ENCODE measurements around the gene COX19.
"Not testable (repeated sequence)": the region's sequence is repeated elsewhere in the genome, so short reads cannot be mapped to it uniquely, and the experiment has no call there.

Gene COX19

DNA sequence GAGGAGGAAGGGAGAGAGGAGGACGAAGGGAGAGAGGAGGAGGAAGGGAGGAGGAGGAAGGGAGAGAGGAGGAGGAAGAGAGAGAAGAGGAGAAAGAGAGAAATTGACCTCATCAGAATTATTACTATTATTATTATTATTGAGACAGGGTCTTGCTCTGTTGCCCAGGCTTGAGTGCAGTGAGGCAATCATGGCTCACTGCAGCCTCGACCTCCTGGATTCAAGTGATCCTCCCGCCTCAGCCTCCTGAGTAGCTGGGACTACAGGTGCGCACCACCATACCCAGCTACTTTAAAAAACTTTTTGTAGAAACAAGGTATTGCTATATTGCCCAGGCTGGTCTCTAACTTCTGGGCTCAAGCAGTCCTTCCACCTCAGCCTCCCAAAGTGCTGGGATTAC lies 31.6 kb downstream of the COX19 start:
- H3K27ac ChIP-seq (ENCODE audit: low read depth in 2 of 2, low read length in 2 of 2); H3K36me3 ChIP-seq (ENCODE audit: control insufficient read depth in 2 of 2, insufficient read depth in 2 of 2, low read length in 2 of 2); H3K27me3 ChIP-seq (ENCODE audit: control insufficient read depth in 2 of 2, insufficient read depth in 2 of 2, low read length in 2 of 2); H3K9me3 ChIP-seq (ENCODE audit: control insufficient read depth in 2 of 2, low read length in 2 of 2); H3K4me3 ChIP-seq (ENCODE audit: low read length in 2 of 2); H3K9ac ChIP-seq (ENCODE audit: low read depth in 1 of 2, low read length in 2 of 2): not testable (repeated sequence)
- peaks cover 17 to 23% of the 10 kb centered on the region in 2 donors for H3K4me1 ChIP-seq (ENCODE audit: control insufficient read depth in 2 of 2, insufficient read depth in 2 of 2, low read length in 2 of 2)

DNA sequence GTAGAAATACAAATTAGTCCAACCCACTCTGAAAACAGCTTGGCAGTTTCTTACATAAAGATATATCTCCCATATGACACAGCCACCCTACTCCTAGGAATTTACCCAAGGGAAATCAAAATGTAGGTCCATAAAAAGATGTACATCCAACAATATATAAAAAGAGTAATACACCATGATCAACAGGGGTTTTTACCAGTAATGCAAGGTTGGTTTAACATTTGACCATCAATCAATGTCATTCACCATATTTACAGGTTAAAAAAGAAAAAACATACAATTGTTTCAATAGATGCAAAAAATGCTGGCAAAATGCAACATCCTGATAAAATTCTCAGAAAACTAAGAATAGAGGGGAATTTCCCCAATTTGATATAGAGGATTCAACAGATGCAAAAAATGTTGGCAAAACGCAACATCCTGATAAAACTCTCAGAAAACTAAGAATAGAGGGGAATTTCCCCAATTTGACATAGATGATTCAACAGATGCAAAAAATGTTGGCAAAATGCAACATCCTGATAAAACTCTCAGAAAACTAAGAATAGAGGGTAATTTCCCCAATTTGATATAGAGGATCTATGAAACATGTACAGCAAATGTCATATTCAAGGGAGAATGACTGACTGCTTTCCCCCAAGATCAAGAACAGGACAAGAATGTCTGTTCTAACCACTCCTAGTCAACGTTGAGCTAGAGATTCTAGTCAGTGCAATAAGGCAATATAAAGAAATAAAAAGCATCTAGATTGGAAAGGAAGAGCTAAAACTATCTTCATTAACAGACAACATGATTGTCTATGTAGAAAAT lies 34.5 kb downstream of the COX19 start:
- Histone ChIP-seq H3K27me3 (ENCODE audit: control insufficient read depth in 2 of 2, insufficient read depth in 2 of 2, low read length in 2 of 2) (no peaks in the 10 kb centered on the region), H3K4me3 (ENCODE audit: low read length in 2 of 2) (no peak overlapping the region), H3K4me1 (ENCODE audit: control insufficient read depth in 2 of 2, insufficient read depth in 2 of 2, low read length in 2 of 2) (peaks cover 6 to 9% of the 10 kb centered on the region in 2 donors), H3K36me3 (ENCODE audit: control insufficient read depth in 2 of 2, insufficient read depth in 2 of 2, low read length in 2 of 2) (peaks cover 0 to 2% of the 10 kb centered on the region in 2 donors), H3K27ac (ENCODE audit: low read depth in 2 of 2, low read length in 2 of 2) (no peak overlapping the region), H3K9me3 (ENCODE audit: control insufficient read depth in 2 of 2, low read length in 2 of 2) (no peaks in the 10 kb centered on the region), H3K9ac (ENCODE audit: low read depth in 1 of 2, low read length in 2 of 2) (no peak overlapping the region)

DNA sequence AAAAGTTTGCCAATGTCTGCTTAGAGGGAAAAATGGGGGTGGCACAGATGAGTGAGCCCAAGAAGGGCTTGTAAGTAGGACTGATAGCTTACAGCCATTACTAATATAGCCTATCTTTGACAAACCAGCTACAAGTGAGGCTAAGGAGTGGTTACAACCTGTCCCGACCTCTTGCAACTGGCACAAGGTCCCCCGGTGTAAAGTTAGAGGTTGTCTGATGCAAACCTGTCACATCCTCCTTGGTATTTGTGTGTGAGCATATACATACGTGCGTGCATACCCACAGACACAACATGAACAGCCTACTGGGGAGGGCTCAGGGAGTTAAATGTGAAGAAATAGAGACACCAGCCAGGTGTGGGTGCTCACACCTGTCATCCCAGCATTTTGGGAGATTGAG lies 35.5 kb downstream of the COX19 start:
- Histone ChIP-seq H3K4me3 (ENCODE audit: low read length in 2 of 2) (no peak overlapping the region), H3K9ac (ENCODE audit: low read depth in 1 of 2, low read length in 2 of 2) (no peak overlapping the region), H3K27ac (ENCODE audit: low read depth in 2 of 2, low read length in 2 of 2) (no peak overlapping the region), H3K4me1 (ENCODE audit: control insufficient read depth in 2 of 2, insufficient read depth in 2 of 2, low read length in 2 of 2) (peaks cover 2 to 3% of the 10 kb centered on the region in 2 donors), H3K27me3 (ENCODE audit: control insufficient read depth in 2 of 2, insufficient read depth in 2 of 2, low read length in 2 of 2) (no peaks in the 10 kb centered on the region), H3K36me3 (ENCODE audit: control insufficient read depth in 2 of 2, insufficient read depth in 2 of 2, low read length in 2 of 2) (peaks cover 0 to 2% of the 10 kb centered on the region in 2 donors), H3K9me3 (ENCODE audit: control insufficient read depth in 2 of 2, low read length in 2 of 2) (no peaks in the 10 kb centered on the region)

DNA sequence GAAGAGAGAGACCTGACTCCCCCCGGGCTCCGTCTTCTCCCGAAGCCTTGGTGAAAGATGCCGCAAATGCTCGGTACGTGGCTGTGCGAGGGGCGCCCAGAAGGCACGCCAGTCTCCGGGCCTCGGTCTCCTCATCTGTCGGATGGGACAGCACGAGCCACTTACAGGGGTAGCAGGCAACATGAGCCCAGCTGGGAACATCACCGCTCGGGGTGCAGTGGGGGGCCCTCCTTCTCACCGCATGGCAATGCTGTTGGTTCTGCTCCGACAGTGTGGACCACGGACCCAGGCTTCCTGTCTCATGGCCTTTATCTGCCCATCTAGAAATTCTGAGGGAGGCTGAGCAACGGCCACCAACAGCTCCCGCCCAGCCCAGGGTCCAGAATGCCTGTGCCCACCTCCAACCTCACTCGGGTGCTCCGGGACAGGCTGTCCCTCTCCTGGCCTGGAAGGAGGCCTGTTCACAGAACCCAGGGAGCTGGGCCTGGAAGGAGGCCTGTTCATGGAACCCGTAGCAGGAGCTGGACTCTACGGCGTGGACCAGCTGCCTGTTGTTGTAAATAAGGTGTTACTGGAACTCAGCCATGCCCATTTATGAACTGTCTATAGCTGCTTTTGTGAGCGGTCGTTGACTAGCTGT lies 36.7 kb downstream of the COX19 start:
- Histone ChIP-seq H3K27me3 (ENCODE audit: control insufficient read depth in 2 of 2, insufficient read depth in 2 of 2, low read length in 2 of 2) (no peaks in the 10 kb centered on the region), H3K36me3 (ENCODE audit: control insufficient read depth in 2 of 2, insufficient read depth in 2 of 2, low read length in 2 of 2) (peaks cover 0 to 6% of the 10 kb centered on the region in 2 donors), H3K27ac (ENCODE audit: low read depth in 2 of 2, low read length in 2 of 2) (no peak overlapping the region), H3K4me1 (ENCODE audit: control insufficient read depth in 2 of 2, insufficient read depth in 2 of 2, low read length in 2 of 2) (no peaks in the 10 kb centered on the region), H3K4me3 (ENCODE audit: low read length in 2 of 2) (no peak overlapping the region), H3K9me3 (ENCODE audit: control insufficient read depth in 2 of 2, low read length in 2 of 2) (no peaks in the 10 kb centered on the region), H3K9ac (ENCODE audit: low read depth in 1 of 2, low read length in 2 of 2) (no peak overlapping the region)

DNA sequence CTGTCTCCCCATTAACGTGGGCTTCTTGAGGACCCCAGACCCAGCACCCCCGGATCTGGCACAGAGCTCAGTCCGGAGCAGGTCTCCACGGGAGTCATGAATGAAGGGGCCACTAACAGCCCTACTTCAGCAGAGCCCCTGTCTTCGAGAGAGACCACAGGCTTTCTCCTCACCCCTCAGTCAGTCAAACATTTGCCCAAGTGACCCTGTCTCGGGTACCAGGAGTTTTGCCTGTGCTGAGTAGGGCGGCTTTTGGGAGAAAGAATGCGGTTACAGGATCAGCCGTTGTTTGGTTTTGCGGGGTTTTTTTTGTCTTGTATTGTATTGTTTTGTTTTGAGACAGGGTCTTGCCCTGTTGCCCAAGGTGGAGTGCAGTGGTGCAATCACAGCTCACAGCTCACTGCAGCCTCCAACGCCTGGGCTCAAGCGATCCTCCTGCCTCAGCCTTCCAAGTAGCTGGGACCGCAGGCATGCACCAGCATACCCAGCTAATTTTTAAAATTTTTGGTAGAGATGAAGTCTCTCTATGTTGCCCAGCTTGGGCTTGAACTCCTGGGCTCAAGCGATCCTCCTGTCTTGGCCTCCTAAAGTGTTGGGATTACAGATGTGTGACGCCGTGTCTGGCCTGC lies 37.4 kb downstream of the COX19 start:
- H3K4me1 ChIP-seq (ENCODE audit: control insufficient read depth in 2 of 2, insufficient read depth in 2 of 2, low read length in 2 of 2): no peaks in the 10 kb centered on the region
- H3K9me3 ChIP-seq (ENCODE audit: control insufficient read depth in 2 of 2, low read length in 2 of 2): no peaks in the 10 kb centered on the region
- H3K27ac ChIP-seq (ENCODE audit: low read depth in 2 of 2, low read length in 2 of 2): no peak overlapping the region
- no peaks in the 10 kb centered on the region for H3K27me3 ChIP-seq (ENCODE audit: control insufficient read depth in 2 of 2, insufficient read depth in 2 of 2, low read length in 2 of 2)
- no peak overlapping the region for H3K9ac ChIP-seq (ENCODE audit: low read depth in 1 of 2, low read length in 2 of 2)
- H3K4me3 ChIP-seq (ENCODE audit: low read length in 2 of 2): no peak overlapping the region
- peaks cover 0 to 6% of the 10 kb centered on the region in 2 donors for H3K36me3 ChIP-seq (ENCODE audit: control insufficient read depth in 2 of 2, insufficient read depth in 2 of 2, low read length in 2 of 2)

DNA sequence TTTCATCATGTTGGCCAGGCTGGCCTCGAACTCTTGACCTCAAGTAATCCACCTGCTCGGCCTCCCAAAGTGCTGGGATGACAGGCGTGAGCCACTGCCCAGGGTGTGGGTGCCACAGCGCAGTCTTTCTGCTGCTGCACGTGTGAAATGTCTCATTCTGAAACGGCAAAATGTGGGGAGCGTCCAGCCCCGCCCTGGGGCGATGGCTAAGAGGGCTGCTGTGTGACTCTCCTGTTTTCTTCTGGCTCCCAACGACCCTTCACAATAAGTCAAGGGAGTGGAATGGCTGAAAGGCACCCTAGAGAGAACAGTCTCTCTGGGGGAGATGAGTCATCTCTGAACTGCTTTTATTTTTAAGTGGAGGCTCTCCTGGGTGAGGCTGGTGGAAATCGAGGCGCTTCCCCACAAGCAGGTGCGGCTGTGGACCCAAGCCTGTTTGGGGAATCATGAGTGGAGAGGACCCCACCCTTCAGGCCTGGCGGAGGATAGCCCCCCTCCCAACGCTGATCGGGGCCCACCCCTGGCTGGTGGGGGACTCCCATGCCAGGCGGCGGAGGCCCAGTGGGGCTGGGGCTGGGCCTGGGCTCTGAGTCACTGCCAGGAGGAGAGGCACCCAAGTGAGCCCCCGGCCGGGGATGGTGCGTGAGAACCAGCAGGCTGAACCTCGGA lies 38.8 kb downstream of the COX19 start:
- Histone ChIP-seq H3K9me3 (ENCODE audit: control insufficient read depth in 2 of 2, low read length in 2 of 2) (no peaks in the 10 kb centered on the region), H3K27me3 (ENCODE audit: control insufficient read depth in 2 of 2, insufficient read depth in 2 of 2, low read length in 2 of 2) (no peaks in the 10 kb centered on the region), H3K4me1 (ENCODE audit: control insufficient read depth in 2 of 2, insufficient read depth in 2 of 2, low read length in 2 of 2) (no peaks in the 10 kb centered on the region), H3K4me3 (ENCODE audit: low read length in 2 of 2) (no peak overlapping the region), H3K27ac (ENCODE audit: low read depth in 2 of 2, low read length in 2 of 2) (no peak overlapping the region), H3K9ac (ENCODE audit: low read depth in 1 of 2, low read length in 2 of 2) (no peak overlapping the region), H3K36me3 (ENCODE audit: control insufficient read depth in 2 of 2, insufficient read depth in 2 of 2, low read length in 2 of 2) (peaks cover 3 to 6% of the 10 kb centered on the region in 2 donors)

DNA sequence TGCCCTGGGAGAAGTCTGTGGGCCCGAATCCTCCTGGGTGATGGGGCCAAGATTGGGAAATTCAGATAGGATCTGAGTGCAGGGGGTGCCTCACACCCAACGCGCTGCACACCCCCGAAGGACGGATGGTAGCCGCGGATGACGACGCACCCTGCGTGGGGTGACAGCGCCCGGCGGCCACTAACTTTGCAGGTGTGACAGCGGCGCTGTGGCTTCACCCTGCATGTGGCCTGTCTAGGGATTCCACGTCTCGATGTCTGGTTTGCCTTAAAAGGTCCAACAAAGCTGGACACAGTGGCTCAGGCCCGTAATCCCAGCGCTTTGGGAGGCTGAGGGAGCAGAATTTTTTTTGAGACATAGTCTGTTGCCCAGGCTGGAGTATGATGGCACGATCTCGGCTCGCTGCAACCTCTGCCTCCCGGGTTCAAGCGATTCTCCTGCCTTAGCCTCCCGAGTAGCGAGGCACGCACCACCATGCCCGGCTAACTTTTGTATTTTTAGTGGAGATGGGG lies 39.4 kb downstream of the COX19 start:
- Histone ChIP-seq H3K27ac (ENCODE audit: low read depth in 2 of 2, low read length in 2 of 2) (no peak overlapping the region), H3K4me1 (ENCODE audit: control insufficient read depth in 2 of 2, insufficient read depth in 2 of 2, low read length in 2 of 2) (no peaks in the 10 kb centered on the region), H3K4me3 (ENCODE audit: low read length in 2 of 2) (no peak overlapping the region), H3K36me3 (ENCODE audit: control insufficient read depth in 2 of 2, insufficient read depth in 2 of 2, low read length in 2 of 2) (peaks cover 3 to 6% of the 10 kb centered on the region in 2 donors), H3K9ac (ENCODE audit: low read depth in 1 of 2, low read length in 2 of 2) (no peak overlapping the region), H3K9me3 (ENCODE audit: control insufficient read depth in 2 of 2, low read length in 2 of 2) (no peaks in the 10 kb centered on the region), H3K27me3 (ENCODE audit: control insufficient read depth in 2 of 2, insufficient read depth in 2 of 2, low read length in 2 of 2) (no peaks in the 10 kb centered on the region)

DNA sequence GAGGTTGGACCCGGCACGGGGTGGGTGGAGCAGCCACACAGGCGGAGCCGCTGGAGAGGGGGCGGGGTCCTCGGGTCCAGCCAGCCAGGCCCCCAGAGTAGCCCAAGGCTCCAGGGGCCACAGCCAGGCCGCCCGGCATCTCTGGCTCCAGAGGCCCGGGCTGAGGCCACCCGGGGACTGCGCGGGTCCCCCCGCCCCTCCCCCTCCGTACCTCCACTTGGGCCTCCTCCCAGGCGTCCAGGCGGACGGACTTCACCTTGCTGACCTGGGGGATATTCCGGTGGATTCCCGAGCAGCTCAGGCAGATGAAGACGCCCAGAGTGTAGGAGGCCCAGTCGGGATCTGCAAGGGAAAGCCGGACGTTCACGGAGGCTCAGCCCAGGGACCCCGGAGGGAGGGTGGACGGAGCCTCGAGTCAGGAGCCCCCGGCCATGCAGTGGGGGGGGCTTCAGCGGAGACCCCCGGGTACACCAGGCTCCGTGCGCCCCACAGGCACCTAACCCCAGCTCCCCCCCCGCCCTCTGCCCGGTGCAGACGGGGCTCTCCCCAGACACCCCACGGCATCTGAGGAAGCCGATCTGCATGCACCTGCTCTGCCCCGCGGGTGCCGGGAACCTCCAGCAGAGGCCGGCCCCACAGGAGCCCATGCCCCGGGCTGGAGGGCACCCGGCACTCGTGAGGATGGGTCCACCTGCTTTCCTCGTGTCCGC lies 40.0 kb downstream of the COX19 start:
- Histone ChIP-seq H3K4me1 (ENCODE audit: control insufficient read depth in 2 of 2, insufficient read depth in 2 of 2, low read length in 2 of 2) (no peaks in the 10 kb centered on the region), H3K27me3 (ENCODE audit: control insufficient read depth in 2 of 2, insufficient read depth in 2 of 2, low read length in 2 of 2) (no peaks in the 10 kb centered on the region), H3K27ac (ENCODE audit: low read depth in 2 of 2, low read length in 2 of 2) (no peak overlapping the region), H3K36me3 (ENCODE audit: control insufficient read depth in 2 of 2, insufficient read depth in 2 of 2, low read length in 2 of 2) (peaks cover 3 to 6% of the 10 kb centered on the region in 2 donors), H3K9ac (ENCODE audit: low read depth in 1 of 2, low read length in 2 of 2) (no peak overlapping the region), H3K9me3 (ENCODE audit: control insufficient read depth in 2 of 2, low read length in 2 of 2) (no peaks in the 10 kb centered on the region), H3K4me3 (ENCODE audit: low read length in 2 of 2) (no peak overlapping the region)

DNA sequence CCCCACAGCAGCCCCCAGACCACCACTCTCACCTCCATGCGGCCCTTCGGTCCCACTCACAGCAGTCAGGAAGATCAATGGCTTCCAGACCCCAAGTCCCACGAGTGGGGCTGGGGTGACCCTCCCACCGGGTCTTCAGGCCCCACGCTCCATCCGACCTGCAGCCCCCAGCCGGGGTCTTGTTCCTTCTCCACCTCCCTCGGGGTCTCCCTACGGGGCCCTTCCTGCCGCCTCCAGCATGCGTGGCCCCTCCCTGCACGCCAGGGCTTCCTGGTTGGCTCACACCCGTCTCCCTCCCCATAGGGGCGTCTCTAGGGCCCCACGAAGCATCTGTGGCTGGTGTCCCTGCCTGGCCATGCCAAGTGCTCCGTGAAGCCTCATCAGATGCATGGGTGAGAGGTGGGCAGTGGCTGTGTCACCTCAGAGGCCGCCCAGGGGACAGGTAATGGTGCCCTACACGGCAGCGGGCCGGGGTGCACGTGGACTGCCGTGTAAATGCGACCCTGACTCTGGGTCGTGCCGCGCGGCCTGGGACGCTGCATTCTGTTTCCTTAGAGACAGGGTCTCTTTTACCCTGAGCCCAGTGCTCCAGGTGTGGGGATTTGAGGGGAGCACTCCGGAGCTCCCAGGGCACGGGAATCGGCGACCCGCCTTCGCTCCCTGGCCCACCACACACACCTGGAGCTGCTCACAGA lies 40.7 kb downstream of the COX19 start:
- Histone ChIP-seq H3K36me3 (ENCODE audit: control insufficient read depth in 2 of 2, insufficient read depth in 2 of 2, low read length in 2 of 2) (peaks cover 3 to 6% of the 10 kb centered on the region in 2 donors), H3K27ac (ENCODE audit: low read depth in 2 of 2, low read length in 2 of 2) (no peak overlapping the region), H3K4me3 (ENCODE audit: low read length in 2 of 2) (no peak overlapping the region), H3K27me3 (ENCODE audit: control insufficient read depth in 2 of 2, insufficient read depth in 2 of 2, low read length in 2 of 2) (no peaks in the 10 kb centered on the region), H3K9ac (ENCODE audit: low read depth in 1 of 2, low read length in 2 of 2) (no peak overlapping the region), H3K4me1 (ENCODE audit: control insufficient read depth in 2 of 2, insufficient read depth in 2 of 2, low read length in 2 of 2) (no peaks in the 10 kb centered on the region), H3K9me3 (ENCODE audit: control insufficient read depth in 2 of 2, low read length in 2 of 2) (no peaks in the 10 kb centered on the region)

Measured in mucosa of rectum (tissue), 2 donors.